Measurements from ENCODE around the gene JADE1.

Gene JADE1

DNA sequence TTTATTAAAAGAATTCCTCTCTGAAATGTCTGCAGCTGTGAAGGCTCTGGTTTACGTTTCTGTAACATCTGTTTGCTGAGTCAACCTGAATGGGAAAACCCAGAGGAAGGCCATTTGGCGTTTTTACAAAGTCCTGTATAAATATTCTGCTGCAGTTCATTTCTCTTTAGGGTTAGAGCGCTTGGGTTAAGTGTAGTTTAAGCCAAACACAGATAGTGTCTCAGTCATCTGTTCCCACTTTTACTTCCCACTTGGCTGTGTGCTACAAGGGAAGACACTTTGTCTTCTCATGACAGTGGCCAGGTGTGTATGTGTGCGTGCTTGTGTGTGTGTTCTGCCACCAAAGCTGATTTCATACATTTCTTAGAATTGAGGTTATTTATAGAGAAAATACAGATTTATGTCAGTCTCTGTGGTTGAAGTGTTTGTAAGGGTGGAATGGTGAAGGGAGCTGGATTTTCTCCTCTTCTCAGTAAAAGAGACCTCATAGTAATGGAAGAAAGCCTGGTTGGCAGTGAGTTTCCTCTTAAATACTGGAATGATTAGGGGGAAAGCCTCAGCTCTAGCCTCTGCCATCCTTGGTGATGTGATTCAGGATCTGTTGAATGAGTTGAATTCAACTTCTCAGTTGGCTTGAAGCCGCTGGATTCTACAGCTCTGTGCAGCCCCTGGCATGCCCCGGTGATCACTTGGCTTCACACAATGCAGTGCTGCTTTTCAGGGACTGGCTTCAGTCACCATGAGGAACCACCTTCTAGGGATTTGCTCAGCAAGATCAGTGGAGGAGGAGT is 50.6 kb downstream of the JADE1 start:
- Histone ChIP-seq H3K27me3 (replicated peaks; ENCODE audit: control insufficient read depth, insufficient read depth, low read length, poor library complexity, severe bottlenecking) (no peaks in the 10 kb centered on the region), H3K4me1 (ENCODE audit: control insufficient read depth, insufficient read depth, low read length, poor library complexity, severe bottlenecking) (peaks cover 23% of the 10 kb centered on the region), H3K9me3 (ENCODE audit: control insufficient read depth, low read length) (no peaks in the 10 kb centered on the region), H3K36me3 (ENCODE audit: control insufficient read depth, insufficient read depth, low read length) (peaks cover 64% of the 10 kb centered on the region), H3K4me3 (ENCODE audit: insufficient read depth, low read depth, low read length, poor library complexity, severe bottlenecking) (no peak overlapping the region), H3K27ac (ENCODE audit: insufficient read depth, low read length, poor library complexity, severe bottlenecking) (no peak overlapping the region)
- DNase-seq: no peak

DNA sequence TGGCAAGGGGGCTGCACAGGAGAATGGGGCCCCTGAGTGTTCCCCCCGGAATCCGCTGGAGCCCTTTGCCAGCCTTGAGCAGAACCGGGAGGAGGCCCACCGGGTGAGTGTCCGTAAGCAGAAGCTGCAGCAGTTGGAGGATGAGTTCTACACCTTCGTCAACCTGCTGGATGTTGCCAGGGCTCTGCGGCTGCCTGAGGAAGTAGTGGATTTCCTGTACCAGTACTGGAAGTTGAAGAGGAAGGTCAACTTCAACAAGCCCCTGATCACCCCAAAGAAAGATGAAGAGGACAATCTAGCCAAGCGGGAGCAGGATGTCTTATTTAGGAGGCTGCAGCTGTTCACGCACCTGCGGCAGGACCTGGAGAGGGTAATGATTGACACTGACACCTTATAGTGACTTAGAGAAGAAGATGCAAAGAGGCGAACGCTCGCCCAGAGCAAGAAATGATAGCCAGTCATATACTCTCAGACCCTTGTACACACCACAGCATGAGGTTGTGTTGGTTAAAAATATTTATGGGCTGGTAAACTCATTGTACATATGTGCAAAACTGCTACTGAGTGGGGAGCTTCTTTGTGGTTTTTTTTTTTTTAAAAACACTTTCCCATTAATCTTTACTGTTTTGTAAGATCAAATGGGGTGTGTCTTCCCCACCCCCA is 52.5 kb downstream of the JADE1 start:
- H3K36me3 ChIP-seq (ENCODE audit: control insufficient read depth, insufficient read depth, low read length): peaks cover 59% of the 10 kb centered on the region
- peaks cover 23% of the 10 kb centered on the region for H3K4me1 ChIP-seq (ENCODE audit: control insufficient read depth, insufficient read depth, low read length, poor library complexity, severe bottlenecking)
- peak overlapping the region; percentile 53 for H3K27ac ChIP-seq (ENCODE audit: insufficient read depth, low read length, poor library complexity, severe bottlenecking)
- no peak overlapping the region for H3K4me3 ChIP-seq (ENCODE audit: insufficient read depth, low read depth, low read length, poor library complexity, severe bottlenecking)
- no peaks in the 10 kb centered on the region for H3K9me3 ChIP-seq (ENCODE audit: control insufficient read depth, low read length)
- no peak for DNase-seq
- no peaks in the 10 kb centered on the region for H3K27me3 ChIP-seq (replicated peaks; ENCODE audit: control insufficient read depth, insufficient read depth, low read length, poor library complexity, severe bottlenecking)

- peaks cover 23% of the 10 kb centered on the region for H3K4me1 ChIP-seq (ENCODE audit: control insufficient read depth, insufficient read depth, low read length, poor library complexity, severe bottlenecking)
- H3K36me3 ChIP-seq (ENCODE audit: control insufficient read depth, insufficient read depth, low read length): peaks cover 53% of the 10 kb centered on the region
- peak overlapping the region; percentile 53 for H3K27ac ChIP-seq (ENCODE audit: insufficient read depth, low read length, poor library complexity, severe bottlenecking)
- peak; percentile 12 to 30 (median 18) for DNase-seq
- H3K4me3 ChIP-seq (ENCODE audit: insufficient read depth, low read depth, low read length, poor library complexity, severe bottlenecking): no peak overlapping the region
- H3K9me3 ChIP-seq (ENCODE audit: control insufficient read depth, low read length): no peaks in the 10 kb centered on the region
- H3K27me3 ChIP-seq (replicated peaks; ENCODE audit: control insufficient read depth, insufficient read depth, low read length, poor library complexity, severe bottlenecking): no peaks in the 10 kb centered on the region
Observed at GRCh38 chr4:128862608-128863311, 53.3 kb downstream of the JADE1 start.

GRCh38 chr4:128863312-128864075 is 54.0 kb downstream of the JADE1 start:
- DNase-seq: peak; percentile 27 to 64 (median 32)
- H3K9me3 ChIP-seq (ENCODE audit: control insufficient read depth, low read length): no peaks in the 10 kb centered on the region
- peaks cover 54% of the 10 kb centered on the region for H3K36me3 ChIP-seq (ENCODE audit: control insufficient read depth, insufficient read depth, low read length)
- peaks cover 23% of the 10 kb centered on the region for H3K4me1 ChIP-seq (ENCODE audit: control insufficient read depth, insufficient read depth, low read length, poor library complexity, severe bottlenecking)
- H3K4me3 ChIP-seq (ENCODE audit: insufficient read depth, low read depth, low read length, poor library complexity, severe bottlenecking): no peak overlapping the region
- H3K27me3 ChIP-seq (replicated peaks; ENCODE audit: control insufficient read depth, insufficient read depth, low read length, poor library complexity, severe bottlenecking): no peaks in the 10 kb centered on the region
- H3K27ac ChIP-seq (ENCODE audit: insufficient read depth, low read length, poor library complexity, severe bottlenecking): peak overlapping the region; percentile 43

- H3K4me1 ChIP-seq (ENCODE audit: control insufficient read depth, insufficient read depth, low read length, poor library complexity, severe bottlenecking): peaks cover 23% of the 10 kb centered on the region
- no peak overlapping the region for H3K4me3 ChIP-seq (ENCODE audit: insufficient read depth, low read depth, low read length, poor library complexity, severe bottlenecking)
- peaks cover 58% of the 10 kb centered on the region for H3K36me3 ChIP-seq (ENCODE audit: control insufficient read depth, insufficient read depth, low read length)
- no peaks in the 10 kb centered on the region for H3K27me3 ChIP-seq (replicated peaks; ENCODE audit: control insufficient read depth, insufficient read depth, low read length, poor library complexity, severe bottlenecking)
- DNase-seq: no peak
- no peaks in the 10 kb centered on the region for H3K9me3 ChIP-seq (ENCODE audit: control insufficient read depth, low read length)
- H3K27ac ChIP-seq (ENCODE audit: insufficient read depth, low read length, poor library complexity, severe bottlenecking): no peak overlapping the region
Observed at GRCh38 chr4:128865132-128865531, 55.6 kb downstream of the JADE1 start.

DNA sequence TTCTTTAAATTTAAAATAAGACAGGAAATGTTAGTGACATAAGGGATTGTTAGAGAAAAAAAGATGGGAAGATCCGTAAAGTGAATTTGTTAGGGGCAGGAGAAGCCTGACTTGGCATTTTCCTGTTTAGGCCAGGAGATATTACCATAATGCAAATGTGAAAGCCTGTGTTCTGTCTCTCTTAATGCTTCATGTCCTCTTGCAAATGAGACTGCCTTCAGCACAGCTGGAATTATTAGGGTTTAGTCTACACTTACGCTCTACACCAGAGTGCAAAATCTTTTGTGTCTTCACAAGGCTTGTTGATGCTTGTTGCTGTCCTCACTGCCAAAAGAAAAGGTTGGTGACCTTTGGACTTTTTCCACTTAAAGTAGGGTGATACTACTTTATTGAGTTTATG is 56.8 kb downstream of the JADE1 start:
- Histone ChIP-seq H3K27ac (ENCODE audit: insufficient read depth, low read length, poor library complexity, severe bottlenecking) (no peak overlapping the region), H3K4me3 (ENCODE audit: insufficient read depth, low read depth, low read length, poor library complexity, severe bottlenecking) (no peak overlapping the region), H3K9me3 (ENCODE audit: control insufficient read depth, low read length) (no peaks in the 10 kb centered on the region), H3K4me1 (ENCODE audit: control insufficient read depth, insufficient read depth, low read length, poor library complexity, severe bottlenecking) (peaks cover 20% of the 10 kb centered on the region), H3K36me3 (ENCODE audit: control insufficient read depth, insufficient read depth, low read length) (peaks cover 59% of the 10 kb centered on the region), H3K27me3 (replicated peaks; ENCODE audit: control insufficient read depth, insufficient read depth, low read length, poor library complexity, severe bottlenecking) (no peaks in the 10 kb centered on the region)
- no peak for DNase-seq

- Histone ChIP-seq H3K27ac (ENCODE audit: insufficient read depth, low read length, poor library complexity, severe bottlenecking) (no peak overlapping the region), H3K4me3 (ENCODE audit: insufficient read depth, low read depth, low read length, poor library complexity, severe bottlenecking) (no peak overlapping the region), H3K9me3 (ENCODE audit: control insufficient read depth, low read length) (no peaks in the 10 kb centered on the region), H3K27me3 (replicated peaks; ENCODE audit: control insufficient read depth, insufficient read depth, low read length, poor library complexity, severe bottlenecking) (no peaks in the 10 kb centered on the region), H3K36me3 (ENCODE audit: control insufficient read depth, insufficient read depth, low read length) (peaks cover 59% of the 10 kb centered on the region), H3K4me1 (ENCODE audit: control insufficient read depth, insufficient read depth, low read length, poor library complexity, severe bottlenecking) (peaks cover 16% of the 10 kb centered on the region)
- DNase-seq: no peak
Observed at GRCh38 chr4:128866691-128867090, 57.2 kb downstream of the JADE1 start.

DNA sequence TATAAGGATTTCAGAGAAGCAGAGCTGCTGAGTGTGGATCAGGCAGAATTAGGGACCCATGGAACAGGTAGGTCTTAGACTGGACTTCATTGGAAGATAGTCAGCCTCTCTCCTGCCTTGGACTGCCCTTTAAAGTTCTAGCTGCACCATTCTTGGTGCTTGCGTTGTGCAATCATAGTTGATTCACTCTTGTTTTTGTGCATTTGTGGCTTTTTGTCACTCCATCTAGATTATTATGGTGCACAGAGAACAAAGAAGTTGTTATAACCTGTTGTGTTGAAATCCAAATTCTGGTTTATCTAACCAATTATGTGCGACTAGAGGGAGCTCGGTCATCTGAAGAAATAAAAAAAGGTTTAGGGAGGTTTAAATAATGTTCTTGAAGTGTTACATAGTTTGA is 59.3 kb downstream of the JADE1 start:
- peaks cover 67% of the 10 kb centered on the region for H3K36me3 ChIP-seq (ENCODE audit: control insufficient read depth, insufficient read depth, low read length)
- H3K4me1 ChIP-seq (ENCODE audit: control insufficient read depth, insufficient read depth, low read length, poor library complexity, severe bottlenecking): no peaks in the 10 kb centered on the region
- no peak for DNase-seq
- H3K4me3 ChIP-seq (ENCODE audit: insufficient read depth, low read depth, low read length, poor library complexity, severe bottlenecking): no peak overlapping the region
- H3K9me3 ChIP-seq (ENCODE audit: control insufficient read depth, low read length): no peaks in the 10 kb centered on the region
- no peaks in the 10 kb centered on the region for H3K27me3 ChIP-seq (replicated peaks; ENCODE audit: control insufficient read depth, insufficient read depth, low read length, poor library complexity, severe bottlenecking)
- no peak overlapping the region for H3K27ac ChIP-seq (ENCODE audit: insufficient read depth, low read length, poor library complexity, severe bottlenecking)

DNA sequence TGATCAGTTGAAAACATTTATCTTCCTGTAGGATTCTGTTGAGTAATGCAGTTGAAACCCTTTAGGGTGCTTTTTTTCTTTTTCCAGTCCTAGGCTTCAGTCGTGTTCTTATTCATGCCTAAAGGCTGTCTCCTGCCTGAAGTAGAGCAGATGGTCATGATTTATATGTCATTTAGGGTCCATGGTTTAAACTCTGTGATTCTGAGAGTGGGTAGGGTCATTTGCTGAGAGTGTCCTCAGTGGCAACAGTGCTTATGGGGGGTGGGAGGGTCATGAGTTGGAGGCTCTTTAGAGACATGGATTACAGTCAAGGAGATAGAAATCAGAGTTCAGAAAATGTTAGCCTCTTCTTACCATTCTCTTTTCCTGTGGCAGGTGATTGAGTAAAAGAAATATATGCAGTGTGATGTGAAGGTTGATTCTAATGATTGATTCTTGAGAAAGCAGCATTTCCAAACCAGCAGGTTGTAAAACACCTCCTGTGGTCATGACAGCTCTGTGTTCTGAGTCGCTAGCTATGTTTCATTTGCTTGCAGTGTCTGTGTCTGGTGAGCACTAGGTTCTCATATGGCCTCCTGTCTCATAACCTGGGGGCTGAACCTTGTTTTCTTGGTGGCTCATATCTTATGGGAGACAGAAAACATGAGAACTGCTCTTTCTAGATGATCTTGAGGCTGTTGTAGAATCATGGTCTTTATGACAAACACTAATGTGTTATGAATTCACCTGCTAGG is 60.4 kb downstream of the JADE1 start:
- H3K36me3 ChIP-seq (ENCODE audit: control insufficient read depth, insufficient read depth, low read length): peaks cover 63% of the 10 kb centered on the region

More for the DNA sequence above, 60.4 kb downstream of the JADE1 start:
- Histone ChIP-seq H3K27ac (ENCODE audit: insufficient read depth, low read length, poor library complexity, severe bottlenecking) (no peak overlapping the region), H3K4me3 (ENCODE audit: insufficient read depth, low read depth, low read length, poor library complexity, severe bottlenecking) (no peak overlapping the region), H3K4me1 (ENCODE audit: control insufficient read depth, insufficient read depth, low read length, poor library complexity, severe bottlenecking) (no peaks in the 10 kb centered on the region), H3K27me3 (replicated peaks; ENCODE audit: control insufficient read depth, insufficient read depth, low read length, poor library complexity, severe bottlenecking) (no peaks in the 10 kb centered on the region), H3K9me3 (ENCODE audit: control insufficient read depth, low read length) (no peaks in the 10 kb centered on the region)
- DNase-seq: no peak
